ENCODE measurements around the gene BBS12. TPM values are rescaled to one million over a fixed set of nuclear protein-coding genes. Genes with fewer than 3 reads are reported as not detected.

The BBS12 gene
- total RNA-seq, 4 donors from 2014 or later: 3.0 to 5.7 (median 4.0) TPM

- WGBS: 68% methylated on average over 9 of the region's 9 CpGs
- TF ChIP-seq POLR2A (IDR thresholded peaks at IDR 0.05; ENCODE audit: low read depth) (no peak), POLR2AphosphoS5 (IDR thresholded peaks at IDR 0.05) (no peak), EP300 (IDR thresholded peaks at IDR 0.05) (no peak)
- TF ChIP-seq, protein P1, sequence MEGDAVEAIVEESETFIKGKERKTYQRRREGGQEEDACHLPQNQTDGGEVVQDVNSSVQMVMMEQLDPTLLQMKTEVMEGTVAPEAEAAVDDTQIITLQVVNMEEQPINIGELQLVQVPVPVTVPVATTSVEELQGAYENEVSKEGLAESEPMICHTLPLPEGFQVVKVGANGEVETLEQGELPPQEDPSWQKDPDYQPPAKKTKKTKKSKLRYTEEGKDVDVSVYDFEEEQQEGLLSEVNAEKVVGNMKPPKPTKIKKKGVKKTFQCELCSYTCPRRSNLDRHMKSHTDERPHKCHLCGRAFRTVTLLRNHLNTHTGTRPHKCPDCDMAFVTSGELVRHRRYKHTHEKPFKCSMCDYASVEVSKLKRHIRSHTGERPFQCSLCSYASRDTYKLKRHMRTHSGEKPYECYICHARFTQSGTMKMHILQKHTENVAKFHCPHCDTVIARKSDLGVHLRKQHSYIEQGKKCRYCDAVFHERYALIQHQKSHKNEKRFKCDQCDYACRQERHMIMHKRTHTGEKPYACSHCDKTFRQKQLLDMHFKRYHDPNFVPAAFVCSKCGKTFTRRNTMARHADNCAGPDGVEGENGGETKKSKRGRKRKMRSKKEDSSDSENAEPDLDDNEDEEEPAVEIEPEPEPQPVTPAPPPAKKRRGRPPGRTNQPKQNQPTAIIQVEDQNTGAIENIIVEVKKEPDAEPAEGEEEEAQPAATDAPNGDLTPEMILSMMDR (IDR thresholded peaks at IDR 0.05): no peak
Observed at GRCh38 chr4:122710434-122711308, 21.8 kb upstream of the BBS12 start.

DNA sequence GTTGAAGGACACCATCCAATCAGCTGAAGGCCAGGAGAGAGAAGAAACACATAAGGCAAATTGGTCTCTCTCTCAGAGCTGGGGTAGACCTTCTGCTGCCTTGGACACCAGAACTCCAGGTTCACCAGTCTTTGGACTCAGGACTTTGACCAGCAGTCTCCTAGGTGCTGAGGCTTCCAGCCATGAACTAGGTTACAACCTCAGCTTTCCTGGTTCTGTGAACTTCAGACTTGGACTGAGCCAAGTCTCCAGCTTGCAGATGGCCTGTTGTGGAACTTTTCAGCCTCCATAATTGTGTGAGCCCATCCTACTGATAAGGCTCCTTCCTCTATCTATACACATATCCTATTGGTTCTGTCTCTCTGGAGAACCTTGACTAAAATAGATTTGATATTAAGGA lies 20.6 kb upstream of the BBS12 start:
- Histone ChIP-seq H3K9me3 (no peaks in the 10 kb centered on the region), H3K27ac (replicated peaks in 1 of 4) (no peak overlapping the region), H3K36me3 (peaks cover 0 to 7% (median 0%) of the 10 kb centered on the region in 4 donors), H3K4me3 (no peak overlapping the region), H3K27me3 (no peaks in the 10 kb centered on the region), H3K4me1 (no peaks in the 10 kb centered on the region)
- no peak for DNase-seq (ENCODE audit: extremely low spot score)
- intact Hi-C loops (cut with DNase I): no loop called here
- TF ChIP-seq EP300 (IDR thresholded peaks at IDR 0.05) (no peak), POLR2AphosphoS5 (IDR thresholded peaks at IDR 0.05) (no peak), POLR2A (IDR thresholded peaks at IDR 0.05; ENCODE audit: low read depth) (no peak)
- TF ChIP-seq, protein P1 (IDR thresholded peaks at IDR 0.05): no peak

More at GRCh38 chr4:122710434-122711308, 21.8 kb upstream of the BBS12 start:
- no peak overlapping the region for H3K4me3 ChIP-seq
- H3K27ac ChIP-seq (replicated peaks in 1 of 4): no peak overlapping the region
- no peak for DNase-seq (ENCODE audit: extremely low spot score)
- intact Hi-C loops (cut with DNase I): no loop called here
- no peaks in the 10 kb centered on the region for H3K9me3 ChIP-seq
- H3K36me3 ChIP-seq: peaks cover 0 to 11% (median 0%) of the 10 kb centered on the region in 4 donors
- peaks cover 0 to 4% (median 0%) of the 10 kb centered on the region in 4 donors for H3K4me1 ChIP-seq
- H3K27me3 ChIP-seq: no peaks in the 10 kb centered on the region

- no peak for DNase-seq (ENCODE audit: extremely low spot score)
- Histone ChIP-seq H3K4me3 (no peak overlapping the region), H3K4me1 (no peaks in the 10 kb centered on the region), H3K36me3 (peaks cover 0 to 2% (median 0%) of the 10 kb centered on the region in 4 donors), H3K9me3 (no peaks in the 10 kb centered on the region), H3K27ac (replicated peaks in 1 of 4) (no peak overlapping the region), H3K27me3 (no peaks in the 10 kb centered on the region)
- 93% methylated on average over 4 of the region's 4 CpGs for WGBS
- TF ChIP-seq, protein P1 (IDR thresholded peaks at IDR 0.05): no peak
- no peak for TF ChIP-seq POLR2AphosphoS5 (IDR thresholded peaks at IDR 0.05)
- intact Hi-C loops (cut with DNase I): no loop called here
Observed at GRCh38 chr4:122712782-122713181, 19.7 kb upstream of the BBS12 start.

GRCh38 chr4:122715221-122715620 lies 17.3 kb upstream of the BBS12 start:
- WGBS: 33% methylated on average over 5 of the region's 5 CpGs
- no peak overlapping the region for H3K27ac ChIP-seq (replicated peaks in 1 of 4)
- H3K36me3 ChIP-seq: no peaks in the 10 kb centered on the region
- H3K4me3 ChIP-seq: no peak overlapping the region
- TF ChIP-seq, protein P1 (IDR thresholded peaks at IDR 0.05): no peak
- H3K27me3 ChIP-seq: no peaks in the 10 kb centered on the region
- no peak for DNase-seq (ENCODE audit: extremely low spot score)
- intact Hi-C loops (cut with DNase I): no loop called here
- H3K4me1 ChIP-seq: no peaks in the 10 kb centered on the region
- H3K9me3 ChIP-seq: no peaks in the 10 kb centered on the region

Data from esophagus muscularis mucosa (tissue), 4 donors.